Measurements from ENCODE around the gene METTL27. TPM values are rescaled to one million over a fixed set of nuclear protein-coding genes. Genes with fewer than 3 reads are reported as not detected.
A peak's percentile ranks its signal among the peaks of the same experiment; 100 is the strongest.

Gene METTL27
- total and polyA plus RNA-seq, 2 of the 8 experiments (the other 6 are each of a cell fraction or from before 2014, with no cell fraction given): 6.2 to 12.0 TPM

GRCh38 chr7:73831584-73831833, 10.8 kb downstream of the METTL27 start:
- Histone ChIP-seq H2AFZ (ENCODE audit: low read length) (no peak overlapping the region), H3K9me3 (ENCODE audit: insufficient read depth in 2 of 2, low read depth in 1 of 2, low read length in 1 of 2) (peaks cover 5 to 7% of the 10 kb centered on the region in 2 experiments; a peak in 2 of 4 replicates), H2BK20ac (ENCODE audit: low read length) (peak overlapping the region; percentile 100), H3K18ac (ENCODE audit: extremely low read depth, low read length) (peak overlapping the region; percentile 95), H2AK5ac (ENCODE audit: low read depth, low read length) (peak overlapping the region; percentile 84), H4K5ac (ENCODE audit: insufficient read length, low read depth, low read length) (peak overlapping the region; percentile 80), H3K36me3 (ENCODE audit: control insufficient read depth in 2 of 4, insufficient read depth in 4 of 4, low read length in 3 of 4) (no peaks in the 10 kb centered on the region; a peak in 1 of 8 replicates), H2BK12ac (ENCODE audit: low read depth, low read length) (peak overlapping the region; percentile 97), H3K4me1 (replicated peaks in 1 of 4; ENCODE audit: control insufficient read depth in 3 of 4, insufficient read depth in 4 of 4, low read length in 3 of 4) (peaks cover 22 to 56% (median 43%) of the 10 kb centered on the region in 4 experiments), H2BK15ac (ENCODE audit: low read length) (peak overlapping the region; percentile 98; the same call in 1 of the 2 replicates), H3K23ac (ENCODE audit: insufficient read length) (no peak overlapping the region), H3K79me2 (ENCODE audit: control insufficient read depth in 1 of 2, insufficient read depth in 2 of 2, low read length in 2 of 2) (no peaks in the 10 kb centered on the region; a peak in 1 of 4 replicates), H3K27me3 (replicated peaks in 1 of 4; ENCODE audit: control insufficient read depth in 3 of 4, extremely low read depth in 1 of 4, insufficient read depth in 3 of 4, low read length in 3 of 4) (peaks cover 0 to 4% (median 0%) of the 10 kb centered on the region in 4 experiments; a peak in 2 of 7 replicates), H4K20me1 (replicated peaks in 1 of 2; ENCODE audit: control insufficient read depth in 1 of 2, insufficient read depth in 2 of 2, low read length in 2 of 2) (no peaks in the 10 kb centered on the region), H3K4ac (replicated peaks; ENCODE audit: insufficient read length, low read depth, low read length) (peak overlapping the region; percentile 87), H3K79me1 (ENCODE audit: low read depth, low read length) (peaks cover 5% of the 10 kb centered on the region; the same call in 1 of the 2 replicates), H4K8ac (ENCODE audit: extremely low read depth, insufficient read depth, low read length) (peak overlapping the region; percentile 95), H3K56ac (replicated peaks; ENCODE audit: insufficient read length, low read depth, low read length) (peak overlapping the region; percentile 86), H3K27ac (ENCODE audit: low read depth, low read length) (peak overlapping the region; percentile 94), H3K9ac (replicated peaks in 1 of 4; ENCODE audit: extremely low read depth in 1 of 4, low read depth in 3 of 4, low read length in 3 of 4) (peak overlapping the region; percentile 46 to 76 (median 58)), H2BK5ac (ENCODE audit: low read depth, low read length) (peak overlapping the region; percentile 92), H4K91ac (replicated peaks; ENCODE audit: insufficient read length, low read length) (peak overlapping the region; percentile 95), H3K14ac (ENCODE audit: insufficient read length) (no peak overlapping the region), H3K4me3 (ENCODE audit: extremely low read depth in 1 of 4, insufficient read depth in 2 of 4, low read depth in 3 of 4, low read length in 4 of 4) (peak overlapping the region; percentile 43 to 63 (median 60)), H3K4me2 (ENCODE audit: insufficient read depth in 1 of 2, low read depth in 2 of 2, low read length in 2 of 2) (peak overlapping the region; percentile 63 to 82), H2BK120ac (replicated peaks; ENCODE audit: low read depth, low read length) (peak overlapping the region; percentile 7), H3K23me2 (ENCODE audit: low read depth, low read length) (peaks cover 17% of the 10 kb centered on the region; the same call in 1 of the 2 replicates)
- 57% methylated on average over 16 of the region's 16 CpGs; no CpG with 5 or more reads in 1 of the 2 experiments for WGBS, 2 experiments (ENCODE audit: extremely low coverage in 1 of 2, insufficient coverage in 1 of 2, insufficient read length in 1 of 2, insufficient replicate concordance in 2 of 2, low coverage in 1 of 2, low lambda C conversion rate in 2 of 2, missing lambda C conversion rate in 1 of 2)
- no peak for DNase-seq (ENCODE audit: low read depth in 1 of 2, low spot score in 2 of 2)
- CTCF ChIA-PET (ENCODE audit: partially characterized antibody): interaction anchor here (0.6 to 4.9 kb wide), 6 partner anchors 8 to 302 kb away, joined by 3 to 52 read pairs (median 5); no protein-coding TSS in a partner anchor
- no peak for TF ChIP-seq SIRT6 (IDR thresholded peaks at IDR 0.05; ENCODE audit: low read length)
- TF ChIP-seq KDM4A (IDR thresholded peaks at IDR 0.05; ENCODE audit: low read depth, low read length, severe bottlenecking): peak; percentile 11
- FAIRE-seq: no peak
- POLR2A ChIA-PET (ENCODE audit: partially characterized antibody): interaction anchor here (0.6 to 6.8 kb wide), 13 partner anchors 9 to 89 kb away, joined by 3 to 96 read pairs (median 7); partner anchors contain the start of genes ABHD11 and METTL27

Measured in H1 (cell line).